HG03342 (cell line): Measurements from ENCODE around the gene PCDHGB3.
"Not testable (repeated sequence)": the region's sequence is repeated elsewhere in the genome, so short reads cannot be mapped to it uniquely, and the experiment has no call there.

ENCODE experiments used
- ATAC-seq: cut with Tn5 transposase; IDR thresholded peaks from one replicate; pipeline ENCODE4 v1.9.1; 2021; ENCODE audit warnings: mild to moderate bottlenecking, moderate library complexity; ENCODE audit not compliant: unreplicated experiment

The PCDHGB3 gene

GRCh38 chr5:141389153-141390042, 19.4 kb downstream of the PCDHGB3 start:
- no peak for ATAC-seq

DNA sequence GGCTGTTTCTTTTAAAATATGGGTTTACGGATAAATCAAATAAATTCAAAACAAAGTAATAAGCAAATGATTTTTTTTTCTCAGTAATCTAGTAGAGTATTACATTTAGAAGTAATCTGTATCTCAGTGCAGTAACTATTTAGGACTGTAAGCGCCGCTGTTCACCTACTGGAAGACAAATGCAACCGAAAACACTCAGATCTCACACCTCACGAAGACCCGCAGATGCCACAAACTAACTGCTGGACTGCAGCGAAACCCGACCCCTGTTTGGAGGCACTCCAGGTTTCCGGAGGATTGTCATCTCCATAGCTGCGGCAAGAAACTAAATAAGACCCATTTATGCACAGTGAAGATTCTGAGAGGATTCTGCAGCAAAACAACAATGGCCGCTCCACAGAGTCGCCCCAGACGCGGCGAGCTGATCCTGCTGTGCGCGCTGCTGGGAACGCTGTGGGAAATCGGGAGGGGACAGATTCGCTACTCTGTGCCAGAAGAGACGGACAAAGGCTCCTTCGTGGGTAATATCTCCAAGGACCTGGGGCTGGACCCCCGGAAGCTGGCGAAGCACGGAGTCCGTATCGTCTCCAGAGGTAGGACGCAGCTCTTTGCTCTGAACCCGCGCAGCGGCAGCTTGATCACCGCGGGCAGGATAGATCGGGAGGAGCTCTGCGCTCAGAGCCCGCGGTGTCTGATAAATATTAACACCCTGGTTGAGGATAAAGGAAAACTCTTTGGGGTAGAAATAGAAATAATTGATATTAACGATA, 22.6 kb downstream of the PCDHGB3 start, which contains the start of gene PCDHGA8:
Gene PCDHGA8, plus strand, starts transcription at position 205 of the 770 bp plus-strand sequence. Its CDS starts 181 bp downstream, at position 386.
- ATAC-seq, result no peak

DNA sequence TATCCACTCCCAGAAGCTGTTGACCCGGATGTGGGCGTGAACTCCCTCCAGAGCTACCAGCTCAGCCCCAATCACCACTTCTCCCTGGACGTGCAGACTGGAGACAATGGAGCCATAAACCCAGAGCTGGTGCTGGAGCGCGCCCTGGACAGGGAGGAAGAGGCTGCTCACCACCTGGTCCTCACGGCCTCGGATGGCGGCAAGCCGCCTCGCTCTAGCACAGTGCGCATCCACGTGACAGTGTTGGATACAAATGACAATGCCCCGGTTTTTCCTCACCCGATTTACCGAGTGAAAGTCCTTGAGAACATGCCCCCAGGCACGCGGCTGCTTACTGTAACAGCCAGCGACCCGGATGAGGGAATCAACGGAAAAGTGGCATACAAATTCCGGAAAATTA, 23.2 kb downstream of the PCDHGB3 start:
- ATAC-seq, result no peak

DNA sequence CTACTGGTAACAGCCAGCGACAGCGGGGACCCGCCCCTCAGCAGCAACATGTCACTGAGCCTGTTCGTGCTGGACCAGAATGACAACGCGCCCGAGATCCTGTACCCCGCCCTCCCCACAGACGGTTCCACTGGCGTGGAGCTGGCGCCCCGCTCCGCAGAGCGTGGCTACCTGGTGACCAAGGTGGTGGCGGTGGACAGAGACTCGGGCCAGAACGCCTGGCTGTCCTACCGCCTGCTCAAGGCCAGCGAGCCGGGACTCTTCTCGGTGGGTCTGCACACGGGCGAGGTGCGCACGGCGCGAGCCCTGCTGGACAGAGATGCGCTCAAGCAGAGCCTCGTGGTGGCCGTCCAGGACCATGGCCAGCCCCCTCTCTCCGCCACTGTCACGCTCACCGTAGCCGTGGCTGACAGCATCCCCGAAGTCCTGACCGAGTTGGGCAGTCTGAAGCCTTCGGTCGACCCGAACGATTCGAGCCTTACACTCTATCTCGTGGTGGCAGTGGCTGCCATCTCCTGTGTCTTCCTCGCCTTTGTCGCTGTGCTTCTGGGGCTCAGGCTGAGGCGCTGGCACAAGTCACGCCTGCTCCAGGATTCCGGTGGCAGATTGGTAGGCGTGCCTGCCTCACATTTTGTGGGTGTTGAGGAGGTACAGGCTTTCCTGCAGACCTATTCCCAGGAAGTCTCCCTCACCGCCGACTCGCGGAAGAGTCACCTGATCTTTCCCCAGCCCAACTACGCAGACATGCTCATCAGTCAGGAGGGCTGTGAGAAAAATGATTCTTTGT, 24.6 kb downstream of the PCDHGB3 start:
- not testable (repeated sequence) for ATAC-seq

GRCh38 chr5:141397756-141398551, 27.9 kb downstream of the PCDHGB3 start, which contains the start of gene PCDHGB5:
TSS of gene PCDHGB5 (plus strand) at chr5:141397947. CDS start at chr5:141398128, 181 bp downstream.
- peak; percentile 90 for ATAC-seq

GRCh38 chr5:141398608-141399007, 28.6 kb downstream of the PCDHGB3 start:
- ATAC-seq, result no peak

GRCh38 chr5:141399555-141400258, 29.7 kb downstream of the PCDHGB3 start:
- ATAC-seq, result no peak

DNA sequence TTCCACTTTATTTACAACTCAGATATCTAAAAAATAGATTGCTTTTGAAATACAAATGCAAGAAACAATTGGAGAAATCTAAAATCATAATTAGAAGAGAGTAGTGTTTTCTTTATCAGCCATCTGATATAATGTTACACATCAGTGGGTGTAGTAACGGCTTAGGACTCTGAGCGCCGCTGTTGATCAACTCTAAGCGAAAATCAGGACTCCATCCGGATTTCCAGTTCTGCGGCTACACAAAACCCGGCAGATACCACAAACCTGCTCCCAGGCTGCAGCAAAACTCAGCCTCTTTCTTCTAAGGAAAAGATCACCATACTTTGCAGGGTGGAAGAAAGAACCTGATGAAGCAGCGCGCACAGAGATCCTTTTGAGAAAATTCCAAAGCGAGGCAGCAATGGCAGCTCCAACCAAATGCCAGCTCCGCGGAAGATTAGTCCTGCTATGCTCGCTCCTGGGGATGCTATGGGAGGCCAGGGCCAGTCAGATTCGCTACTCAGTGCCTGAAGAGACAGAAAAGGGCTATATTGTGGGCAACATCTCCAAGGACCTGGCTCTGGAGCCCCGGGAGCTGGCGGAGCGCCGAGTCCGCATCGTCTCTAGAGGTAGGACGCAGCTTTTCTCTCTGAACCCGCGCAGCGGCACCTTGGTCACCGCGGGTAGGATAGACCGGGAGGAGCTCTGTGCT, 32.7 kb downstream of the PCDHGB3 start, which contains the start of gene PCDHGA9:
Gene PCDHGA9, plus strand, starts transcription at position 226 of the 691 bp plus-strand sequence. Its CDS starts 175 bp downstream, at position 401.
- ATAC-seq, result no peak

- no peak for ATAC-seq
These were observed 33.3 kb downstream of the PCDHGB3 start for GRCh38 chr5:141403387-141403786.

GRCh38 chr5:141407790-141408505, 37.9 kb downstream of the PCDHGB3 start, which contains the start of gene PCDHGB6:
TSS of gene PCDHGB6 (plus strand) at chr5:141408021. CDS start at chr5:141408203, 182 bp downstream.
- ATAC-seq, result peak; percentile 82

DNA sequence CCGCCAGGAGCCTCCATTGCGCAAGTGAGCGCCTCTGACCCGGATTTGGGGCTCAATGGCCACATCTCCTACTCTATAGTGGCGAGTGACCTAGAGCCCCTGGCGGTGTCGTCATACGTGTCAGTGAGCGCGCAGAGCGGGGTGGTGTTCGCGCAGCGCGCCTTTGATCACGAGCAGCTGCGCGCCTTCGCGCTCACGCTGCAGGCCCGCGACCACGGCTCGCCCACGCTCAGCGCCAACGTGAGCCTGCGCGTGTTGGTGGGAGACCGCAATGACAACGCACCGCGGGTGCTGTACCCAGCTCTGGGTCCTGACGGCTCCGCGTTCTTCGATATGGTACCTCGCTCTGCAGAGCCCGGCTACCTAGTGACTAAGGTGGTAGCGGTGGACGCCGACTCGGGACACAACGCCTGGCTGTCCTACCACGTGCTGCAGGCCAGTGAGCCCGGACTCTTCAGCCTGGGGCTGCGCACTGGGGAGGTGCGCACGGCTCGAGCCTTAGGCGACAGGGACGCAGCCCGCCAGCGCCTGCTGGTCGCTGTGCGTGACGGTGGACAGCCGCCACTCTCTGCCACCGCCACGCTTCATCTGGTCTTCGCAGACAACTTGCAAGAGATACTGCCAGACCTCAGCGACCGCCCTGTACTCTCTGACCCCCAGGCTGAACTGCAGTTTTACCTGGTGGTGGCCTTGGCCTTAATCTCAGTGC, 39.7 kb downstream of the PCDHGB3 start:
- ATAC-seq, result no peak

DNA sequence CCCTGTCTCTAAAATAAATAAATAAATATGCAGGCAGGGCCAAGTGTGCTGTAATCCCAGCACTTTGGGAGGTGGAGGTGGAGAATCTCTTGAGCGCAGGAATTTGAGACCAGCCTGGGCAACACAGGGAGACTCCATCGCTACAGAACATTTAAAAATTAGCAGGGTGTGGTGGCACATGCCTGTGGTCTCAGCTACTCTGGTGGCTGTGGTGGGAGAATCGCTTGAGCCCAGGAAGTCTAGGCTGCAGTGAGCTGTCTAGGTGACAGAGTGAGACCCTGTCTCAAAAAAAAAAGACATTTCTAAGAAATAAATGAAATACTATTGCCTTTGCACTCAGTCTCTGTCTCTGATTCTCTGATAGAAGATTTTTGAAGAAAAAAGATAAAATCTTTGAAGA, 41.5 kb downstream of the PCDHGB3 start:
- no peak for ATAC-seq

DNA sequence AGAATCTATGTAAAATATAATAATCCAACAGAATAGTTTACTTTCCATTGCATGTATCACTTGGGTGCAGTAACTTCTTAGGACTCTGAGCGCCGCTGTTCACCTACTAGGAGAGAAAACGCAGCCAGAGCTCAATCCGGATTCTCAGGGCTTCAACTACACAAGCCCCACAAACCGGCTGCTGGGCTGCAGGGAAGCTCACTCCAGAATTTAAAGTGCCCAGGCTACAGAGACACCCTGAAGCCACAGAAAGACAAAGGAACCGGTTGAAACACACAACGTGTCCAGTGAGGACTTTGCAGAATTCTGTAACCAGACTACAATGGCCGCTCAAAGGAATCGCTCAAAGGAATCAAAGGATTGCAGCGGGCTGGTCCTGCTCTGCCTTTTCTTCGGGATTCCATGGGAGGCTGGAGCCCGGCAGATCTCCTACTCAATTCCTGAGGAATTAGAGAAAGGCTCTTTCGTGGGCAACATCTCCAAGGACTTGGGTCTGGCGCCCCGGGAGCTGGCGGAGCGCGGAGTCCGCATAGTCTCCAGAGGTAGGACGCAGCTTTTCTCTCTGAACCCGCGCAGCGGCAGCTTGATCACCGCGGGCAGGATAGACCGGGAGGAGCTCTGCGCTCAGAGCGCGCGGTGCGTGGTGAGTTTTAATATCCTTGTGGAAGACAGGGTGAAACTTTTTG, 43.0 kb downstream of the PCDHGB3 start, which contains the start of gene PCDHGA10:
Gene PCDHGA10, plus strand, starts transcription at position 134 of the 686 bp plus-strand sequence. Its CDS starts 189 bp downstream, at position 323.
- peak; percentile 83 for ATAC-seq

DNA sequence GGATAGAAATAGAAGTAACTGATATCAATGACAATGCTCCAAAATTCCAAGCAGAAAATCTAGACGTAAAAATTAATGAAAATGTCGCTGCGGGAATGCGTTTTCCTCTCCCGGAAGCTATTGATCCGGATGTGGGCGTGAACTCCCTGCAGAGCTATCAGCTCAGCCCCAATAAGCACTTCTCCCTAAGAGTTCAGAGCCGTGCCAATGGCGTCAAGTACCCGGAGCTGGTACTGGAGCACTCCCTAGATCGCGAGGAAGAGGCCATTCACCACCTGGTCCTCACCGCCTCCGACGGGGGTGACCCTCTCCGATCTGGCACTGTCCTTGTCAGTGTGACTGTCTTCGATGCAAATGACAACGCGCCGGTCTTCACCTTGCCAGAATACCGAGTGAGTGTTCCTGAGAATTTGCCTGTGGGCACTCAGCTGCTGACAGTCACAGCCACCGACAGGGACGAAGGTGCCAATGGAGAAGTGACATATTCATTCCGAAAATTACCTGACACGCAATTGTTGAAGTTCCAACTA, 43.6 kb downstream of the PCDHGB3 start:
- ATAC-seq, result no peak

GRCh38 chr5:141414548-141415274, 44.7 kb downstream of the PCDHGB3 start:
- ATAC-seq, result not testable (repeated sequence)

GRCh38 chr5:141415275-141415618, 45.2 kb downstream of the PCDHGB3 start:
- ATAC-seq, result not testable (repeated sequence)
